H1 (cell line): ENCODE results near the gene PRG3. TPM values are rescaled to one million over a fixed set of nuclear protein-coding genes. Genes with fewer than 3 reads are reported as not detected.

ENCODE experiments used
- CTCF ChIA-PET: fragments of 300-600 bp; sonication (Branson Sonifier 250); formaldehyde crosslinking; loops from one replicate; lab custom pipeline; 2021; ENCODE audit not compliant: partially characterized antibody; lab: Charles Lee
- POLR2A ChIA-PET: fragments of 300-600 bp; sonication (Branson Sonifier 250); formaldehyde crosslinking; loops from one replicate; lab custom pipeline; 2021; ENCODE audit warnings: inconsistent platforms; ENCODE audit not compliant: partially characterized antibody; lab: Charles Lee
- DNase-seq, 2 experiments: peaks; one replicate each; pipeline versions ENCODE4 v3.0.0 to v3.0.0-alpha.2; 2010 to 2022; ENCODE audit warnings: low spot score in 2 of 2, low read depth in 1 of 2, mixed read lengths in 1 of 2
- FAIRE-seq: peaks from 2 replicates; lab custom pipeline; 2011; peaks lifted over from hg19 to GRCh38; lab: Jason Lieb, UNC
- H2AFZ ChIP-seq: 2 replicates; pipeline ENCODE4 v1.8.1; 2012; ENCODE audit warnings: low read length, inconsistent platforms
- H2AK5ac ChIP-seq: 2 replicates; pipeline ENCODE4 v1.6.1; 2013; ENCODE audit warnings: low read depth, low read length
- H2BK120ac ChIP-seq: replicated peaks from 2 replicates; pipeline ENCODE3; 2013; ENCODE audit warnings: low read depth, low read length, inconsistent platforms
- H2BK12ac ChIP-seq: 2 replicates; pipeline ENCODE4 v1.6.1; 2013; ENCODE audit warnings: low read depth, low read length
- H2BK15ac ChIP-seq: 2 replicates; pipeline ENCODE4 v1.6.1; 2013; ENCODE audit warnings: low read length
- H2BK20ac ChIP-seq: 2 replicates; pipeline ENCODE4 v1.6.1; 2013; ENCODE audit warnings: low read length
- H2BK5ac ChIP-seq: 2 replicates; pipeline ENCODE4 v1.6.1; 2013; ENCODE audit warnings: low read depth, low read length
- H3K14ac ChIP-seq: 2 replicates; pipeline ENCODE4 v1.6.1; 2013; ENCODE audit warnings: inconsistent platforms; ENCODE audit not compliant: insufficient read length
- H3K18ac ChIP-seq: 2 replicates; pipeline ENCODE4 v1.6.1; 2013; ENCODE audit warnings: low read length; ENCODE audit errors: extremely low read depth
- H3K23ac ChIP-seq: 2 replicates; pipeline ENCODE4 v1.6.1; 2013; ENCODE audit warnings: inconsistent platforms; ENCODE audit not compliant: insufficient read length
- H3K23me2 ChIP-seq: 2 replicates; pipeline ENCODE4 v1.6.1; 2013; ENCODE audit warnings: low read depth, low read length
- H3K27ac ChIP-seq: 2 replicates; pipeline ENCODE4 v1.6.1; 2011; ENCODE audit warnings: low read depth, low read length, inconsistent platforms
- H3K27me3 ChIP-seq, 4 experiments: replicated peaks in 1 of 4; 1 replicate in 1 of 4; 2 replicates in 3 of 4; pipeline versions ENCODE4 v1.6.1 to v1.8.1; 2011 to 2013; ENCODE audit warnings: low read length in 3 of 4, mild to moderate bottlenecking in 3 of 4, inconsistent platforms in 2 of 4, mixed read lengths in 2 of 4, moderate library complexity in 1 of 4; ENCODE audit not compliant: control insufficient read depth in 3 of 4, insufficient read depth in 3 of 4; ENCODE audit errors: extremely low read depth in 1 of 4
- H3K36me3 ChIP-seq, 4 experiments: 2 replicates each; pipeline versions ENCODE4 v1.6.1 to v1.8.1; 2011 to 2013; ENCODE audit warnings: mild to moderate bottlenecking in 4 of 4, low read length in 3 of 4, moderate library complexity in 2 of 4, control low read depth in 1 of 4, inconsistent platforms in 1 of 4; ENCODE audit not compliant: insufficient read depth in 4 of 4, control insufficient read depth in 2 of 4
- H3K4ac ChIP-seq: replicated peaks from 2 replicates; pipeline ENCODE3; 2013; ENCODE audit warnings: low read length, low read depth, mixed read lengths, inconsistent platforms; ENCODE audit not compliant: insufficient read length
- H3K4me1 ChIP-seq, 4 experiments: replicated peaks in 1 of 4; 1 replicate in 1 of 4; 2 replicates in 3 of 4; pipeline versions ENCODE4 v1.6.1 to v1.8.1; 2011 to 2013; ENCODE audit warnings: low read length in 3 of 4, inconsistent platforms in 2 of 4, mixed read lengths in 1 of 4; ENCODE audit not compliant: insufficient read depth in 4 of 4, control insufficient read depth in 3 of 4
- H3K4me2 ChIP-seq, 2 experiments: 2 replicates each; pipeline versions ENCODE4 v1.6.1 to v1.8.1; 2011 to 2013; ENCODE audit warnings: low read depth in 2 of 2, low read length in 2 of 2, control low read depth in 1 of 2, inconsistent platforms in 1 of 2, mild to moderate bottlenecking in 1 of 2; ENCODE audit not compliant: insufficient read depth in 1 of 2
- H3K4me3 ChIP-seq, 4 experiments: fragments of 200-600, 300-600 bp in 1 of 4; sonication (generic), shearing (Covaris generic), sonication (Bioruptor Twin) in 1 of 4; 2 replicates each; pipeline versions ENCODE4 v1.5.1 to v1.8.1; 2011 to 2016; ENCODE audit warnings: low read length in 4 of 4, low read depth in 3 of 4, control low read depth in 2 of 4, inconsistent platforms in 2 of 4, mild to moderate bottlenecking in 2 of 4, mixed read lengths in 1 of 4, moderate library complexity in 1 of 4; ENCODE audit not compliant: insufficient read depth in 2 of 4; ENCODE audit errors: extremely low read depth in 1 of 4
- H3K56ac ChIP-seq: replicated peaks from 2 replicates; pipeline ENCODE3; 2013; ENCODE audit warnings: low read depth, mild to moderate bottlenecking, mixed read lengths, low read length, inconsistent platforms; ENCODE audit not compliant: insufficient read length
- H3K79me1 ChIP-seq: 2 replicates; pipeline ENCODE4 v1.6.1; 2013; ENCODE audit warnings: low read depth, low read length, control low read depth
- H3K79me2 ChIP-seq, 2 experiments: 2 replicates each; pipeline versions ENCODE4 v1.6.1 to v1.8.1; 2012 to 2013; ENCODE audit warnings: low read length in 2 of 2, mild to moderate bottlenecking in 2 of 2, inconsistent platforms in 1 of 2; ENCODE audit not compliant: insufficient read depth in 2 of 2, control insufficient read depth in 1 of 2
- H3K9ac ChIP-seq, 4 experiments: replicated peaks in 1 of 4; 1 replicate in 1 of 4; 2 replicates in 3 of 4; pipeline versions ENCODE4 v1.6.1 to v1.8.1; 2011 to 2013; ENCODE audit warnings: low read depth in 3 of 4, low read length in 3 of 4, control low read depth in 2 of 4, mild to moderate bottlenecking in 2 of 4, moderate library complexity in 2 of 4, inconsistent platforms in 1 of 4; ENCODE audit errors: extremely low read depth in 1 of 4
- H3K9me3 ChIP-seq, 2 experiments: 2 replicates each; pipeline versions ENCODE4 v1.6.1 to v1.8.1; 2012 to 2013; ENCODE audit warnings: mild to moderate bottlenecking in 2 of 2, moderate library complexity in 2 of 2, control low read depth in 1 of 2, inconsistent platforms in 1 of 2, low read depth in 1 of 2, low read length in 1 of 2, mixed read lengths in 1 of 2; ENCODE audit not compliant: insufficient read depth in 2 of 2
- H4K20me1 ChIP-seq, 2 experiments: replicated peaks in 1 of 2; 2 replicates each; pipeline versions ENCODE3 to v1.8.1; 2011 to 2013; ENCODE audit warnings: inconsistent platforms in 2 of 2, low read length in 2 of 2, mild to moderate bottlenecking in 1 of 2; ENCODE audit not compliant: insufficient read depth in 2 of 2, control insufficient read depth in 1 of 2
- H4K5ac ChIP-seq: 2 replicates; pipeline ENCODE4 v1.6.1; 2013; ENCODE audit warnings: low read length, low read depth, mixed read lengths, inconsistent platforms; ENCODE audit not compliant: insufficient read length
- H4K8ac ChIP-seq: 2 replicates; pipeline ENCODE4 v1.8.0; 2013; ENCODE audit warnings: mild to moderate bottlenecking, moderate library complexity, low read length, inconsistent platforms; ENCODE audit not compliant: insufficient read depth; ENCODE audit errors: extremely low read depth
- H4K91ac ChIP-seq: replicated peaks from 2 replicates; pipeline ENCODE3; 2013; ENCODE audit warnings: low read length, mixed read lengths, inconsistent platforms; ENCODE audit not compliant: insufficient read length
- BCL11A ChIP-seq, 2 experiments: IDR thresholded peaks; one replicate each; pipeline ENCODE4 v1.6.1; 2011; ENCODE audit warnings: low read depth in 2 of 2, low read length in 2 of 2, mild to moderate bottlenecking in 2 of 2
- RBBP5 ChIP-seq: IDR thresholded peaks from 2 replicates; pipeline ENCODE4 v1.7.1; 2012; ENCODE audit warnings: low read depth, mild to moderate bottlenecking, inconsistent platforms, low read length, moderate library complexity, borderline replicate concordance
- SP2 ChIP-seq: IDR thresholded peaks from 2 replicates; pipeline ENCODE4 v1.6.1; 2012; ENCODE audit warnings: mild to moderate bottlenecking, low read length, inconsistent platforms
- SP4 ChIP-seq: IDR thresholded peaks from 2 replicates; pipeline ENCODE4 v1.6.1; 2012; ENCODE audit warnings: low read length, inconsistent platforms
- TAF7 ChIP-seq: optimal IDR thresholded peaks from 2 replicates; pipeline ENCODE3; 2011; ENCODE audit warnings: low read depth, mild to moderate bottlenecking, inconsistent platforms, low read length, moderate library complexity, borderline replicate concordance
- TCF12 ChIP-seq: IDR thresholded peaks from 2 replicates; pipeline ENCODE4 v1.6.1; 2011; ENCODE audit warnings: low read depth, mild to moderate bottlenecking, low read length
- TEAD4 ChIP-seq: IDR thresholded peaks from 2 replicates; pipeline ENCODE4 v1.6.1; 2012; ENCODE audit warnings: low read depth, low read length, inconsistent platforms, mixed read lengths
- WGBS, 2 experiments: shearing (Covaris generic) in 1 of 2; methylation state at CpG; one replicate each; pipeline versions ENCODE4 v1.1.6 to v1.1.7; 2013 to 2015; ENCODE audit warnings: low lambda C conversion rate in 2 of 2, mixed read lengths in 2 of 2, inconsistent platforms in 1 of 2, low coverage in 1 of 2, missing lambda C conversion rate in 1 of 2; ENCODE audit not compliant: insufficient replicate concordance in 2 of 2, insufficient coverage in 1 of 2, insufficient read length in 1 of 2; ENCODE audit errors: extremely low coverage in 1 of 2, missing lambda C conversion rate in 1 of 2; 5-methylcytosine and 5-hydroxymethylcytosine counted together
- polyA plus RNA-seq, 7 experiments: library from polyadenylated mRNA; depleted of rRNA in 3 of 7; stranded (reverse) in 5 of 7; unstranded in 2 of 7; fragments of >200 nt in 5 of 7; fragments of 200-250 nt in 2 of 7; gene quantifications; 1 replicate in 5 of 7; 2 replicates in 1 of 7; 4 replicates in 1 of 7; pipeline versions ENCODE4 v1.2.1 to v1.2.3, GENCODE V29; 2011 to 2013; ENCODE audit warnings: missing spikeins in 2 of 7, mixed read lengths in 2 of 7
- total RNA-seq: library from RNA; stranded (reverse); fragmentation: NEBNext Ultra II Directional; extraction: Animal tissue kit (Norgen Biotek cat#: 25700); gene quantifications from 2 replicates; pipeline ENCODE4 v1.2.1, GENCODE V29; 2021

PRG3 gene
- total and polyA plus RNA-seq, 2 of the 8 experiments (the other 6 are each of a cell fraction or from before 2014, with no cell fraction given) = not detected

DNA sequence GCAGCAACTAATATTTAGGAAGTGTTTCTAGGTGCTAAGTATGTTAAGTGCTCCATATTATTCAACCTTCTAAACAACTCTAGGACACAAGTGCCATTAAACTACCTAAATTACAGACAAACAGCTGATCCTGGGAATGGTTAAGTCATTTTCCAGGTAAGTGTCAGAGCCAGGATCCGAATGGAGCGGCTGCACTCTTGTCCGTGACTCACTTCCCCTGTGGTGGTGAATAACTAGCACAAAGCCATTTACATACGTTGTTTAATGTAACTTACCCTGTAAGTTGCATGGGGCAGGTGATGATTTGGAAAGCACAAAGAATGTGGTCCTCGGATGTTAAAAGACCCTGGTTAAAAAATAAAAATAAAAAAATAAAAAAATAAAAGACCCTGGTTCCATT is 18.3 kb upstream of the PRG3 start:
- H3K27me3 ChIP-seq = no peaks in the 10 kb centered on the region; a peak in 2 of 7 replicates
- no peak overlapping the region for H3K23ac ChIP-seq
- H3K4ac ChIP-seq = no peak overlapping the region
- no peak overlapping the region for H2BK12ac ChIP-seq
- no peaks in the 10 kb centered on the region for H3K36me3 ChIP-seq
- CTCF ChIA-PET = interaction anchor here (0.9 to 1.1 kb wide), 5 partner anchors 46 to 158 kb away, joined by 3 to 4 read pairs (median 3); no protein-coding TSS in a partner anchor
- no peak overlapping the region for H2BK5ac ChIP-seq
- H4K20me1 ChIP-seq = no peaks in the 10 kb centered on the region
- H2AK5ac ChIP-seq = no peak overlapping the region
- H3K14ac ChIP-seq = no peak overlapping the region
- H3K23me2 ChIP-seq = no peaks in the 10 kb centered on the region
- WGBS, 2 experiments = 83% methylated on average over 5 of the region's 5 CpGs; no CpG with 5 or more reads in 1 of the 2 experiments
- no peaks in the 10 kb centered on the region for H3K9me3 ChIP-seq
- H3K56ac ChIP-seq = no peak overlapping the region
- no peak overlapping the region for H3K4me3 ChIP-seq
- no peaks in the 10 kb centered on the region for H3K79me2 ChIP-seq
- no peak overlapping the region for H3K18ac ChIP-seq
- H2BK20ac ChIP-seq = no peak overlapping the region
- H3K27ac ChIP-seq = no peak overlapping the region
- no peak for DNase-seq
- POLR2A ChIA-PET = interaction anchor here (1.2 kb wide), 1 partner anchor 60 kb away, joined by 3 read pairs; no protein-coding TSS in a partner anchor
- TF ChIP-seq TEAD4 (no peak), RBBP5 (no peak), SP4 (no peak), TCF12 (no peak), BCL11A (IDR thresholded peaks at IDR 0.05; ENCODE audit: low read depth in 2 of 2, low read length in 2 of 2) (no peak), TAF7 (no peak), SP2 (no peak)
- no peak overlapping the region for H3K4me2 ChIP-seq
- FAIRE-seq = no peak
- no peak overlapping the region for H2BK120ac ChIP-seq
- H2BK15ac ChIP-seq = no peak overlapping the region
- H4K8ac ChIP-seq = no peak overlapping the region
- H4K91ac ChIP-seq = no peak overlapping the region
- H2AFZ ChIP-seq = no peak overlapping the region
- H3K79me1 ChIP-seq = no peaks in the 10 kb centered on the region
- no peaks in the 10 kb centered on the region for H3K4me1 ChIP-seq
- no peak overlapping the region for H3K9ac ChIP-seq
- no peak overlapping the region for H4K5ac ChIP-seq
